DND-41 (cell line): ENCODE results near the gene PLAGL1.

Experiments used
- CTCF ChIP-seq: IDR thresholded peaks from 2 replicates; pipeline ENCODE4 v1.5.1; 2012; ENCODE audit warnings: borderline replicate concordance, low read length, moderate library complexity, mild to moderate bottlenecking; ENCODE audit not compliant: poor library complexity, severe bottlenecking; ENCODE audit errors: extremely low read depth
- EZH2 ChIP-seq: IDR thresholded peaks from 3 replicates; pipeline ENCODE4 v1.6.1; 2012; ENCODE audit warnings: borderline replicate concordance, low read depth, mild to moderate bottlenecking, moderate library complexity, low read length, inconsistent platforms; ENCODE audit not compliant: severe bottlenecking

GRCh38 chr6:144053601-144054000 is 45.5 kb upstream of the PLAGL1 start:
- TF ChIP-seq CTCF (no peak), EZH2 (no peak)
